ENCODE results near the gene RBM4B.

RBM4B gene

DNA sequence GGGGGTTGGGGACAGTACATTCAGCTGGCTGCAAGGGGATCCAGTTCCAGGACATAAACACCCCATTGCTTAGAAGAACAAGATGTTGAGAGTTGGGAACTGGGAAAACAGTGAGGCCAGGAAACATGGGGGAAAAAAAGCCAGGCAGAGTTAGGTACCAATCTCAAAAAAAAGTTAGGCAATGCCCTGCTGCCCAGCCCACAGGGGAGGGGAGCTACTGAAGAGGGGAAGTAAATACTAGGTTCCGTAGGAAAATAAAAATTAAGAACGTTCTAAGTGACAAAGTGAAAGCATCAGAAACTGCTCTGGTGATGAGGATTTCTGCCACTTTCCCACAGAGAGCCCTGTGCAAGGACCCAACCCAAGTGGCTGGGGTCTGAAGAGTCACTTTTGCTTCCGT, 39.3 kb upstream of the RBM4B start:
- TF ChIP-seq, protein P1, sequence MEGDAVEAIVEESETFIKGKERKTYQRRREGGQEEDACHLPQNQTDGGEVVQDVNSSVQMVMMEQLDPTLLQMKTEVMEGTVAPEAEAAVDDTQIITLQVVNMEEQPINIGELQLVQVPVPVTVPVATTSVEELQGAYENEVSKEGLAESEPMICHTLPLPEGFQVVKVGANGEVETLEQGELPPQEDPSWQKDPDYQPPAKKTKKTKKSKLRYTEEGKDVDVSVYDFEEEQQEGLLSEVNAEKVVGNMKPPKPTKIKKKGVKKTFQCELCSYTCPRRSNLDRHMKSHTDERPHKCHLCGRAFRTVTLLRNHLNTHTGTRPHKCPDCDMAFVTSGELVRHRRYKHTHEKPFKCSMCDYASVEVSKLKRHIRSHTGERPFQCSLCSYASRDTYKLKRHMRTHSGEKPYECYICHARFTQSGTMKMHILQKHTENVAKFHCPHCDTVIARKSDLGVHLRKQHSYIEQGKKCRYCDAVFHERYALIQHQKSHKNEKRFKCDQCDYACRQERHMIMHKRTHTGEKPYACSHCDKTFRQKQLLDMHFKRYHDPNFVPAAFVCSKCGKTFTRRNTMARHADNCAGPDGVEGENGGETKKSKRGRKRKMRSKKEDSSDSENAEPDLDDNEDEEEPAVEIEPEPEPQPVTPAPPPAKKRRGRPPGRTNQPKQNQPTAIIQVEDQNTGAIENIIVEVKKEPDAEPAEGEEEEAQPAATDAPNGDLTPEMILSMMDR (IDR thresholded peaks at IDR 0.05; ENCODE audit: low read depth, low read length) = no peak
- no peak for DNase-seq (ENCODE audit: low read depth, low spot score)
- H3K4me3 ChIP-seq (ENCODE audit: low read depth, low read length) = no peak overlapping the region
- in situ Hi-C loops (cut with HindIII; ENCODE audit: low sequenced_read_pairs) = no loop called here

DNA sequence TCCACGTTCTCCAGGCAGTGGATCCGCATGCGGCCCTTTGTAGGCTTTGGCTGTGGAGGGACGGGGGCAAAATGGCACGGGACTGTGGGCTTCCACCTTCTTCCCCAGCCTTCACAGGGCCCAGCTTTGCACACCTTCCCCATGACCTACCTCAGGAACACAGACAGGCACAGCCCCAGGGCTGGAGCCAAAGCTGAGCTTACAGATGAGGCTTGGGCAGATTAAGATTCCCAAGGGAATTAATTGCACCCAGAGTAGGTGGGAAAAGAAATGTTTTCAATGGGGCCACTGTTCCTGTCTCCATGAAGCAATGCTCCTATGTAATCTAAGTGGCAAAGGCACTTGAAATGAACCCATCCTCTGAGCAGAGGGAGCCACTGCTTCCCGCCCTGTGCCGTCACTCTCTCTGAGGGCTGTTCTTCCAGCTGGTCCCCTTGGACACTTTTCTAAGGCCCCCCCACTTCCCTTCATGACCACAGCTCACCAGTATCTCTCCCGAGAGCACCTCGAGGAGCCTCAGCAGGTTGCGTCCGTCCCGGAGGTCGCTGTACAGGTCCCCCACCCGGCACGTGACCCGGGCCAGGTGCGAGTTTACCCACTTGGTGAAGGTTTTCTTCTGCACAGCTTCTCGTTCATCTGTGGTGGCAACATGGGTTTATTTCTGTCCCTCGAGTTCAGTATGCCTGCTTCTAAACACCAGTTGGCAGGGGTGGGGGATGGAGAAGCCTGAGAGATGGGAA, 37.8 kb upstream of the RBM4B start:
- H3K4me3 ChIP-seq (ENCODE audit: low read depth, low read length) = no peak overlapping the region
- in situ Hi-C loops (cut with HindIII; ENCODE audit: low sequenced_read_pairs) = no loop called here
- TF ChIP-seq, protein P1 (IDR thresholded peaks at IDR 0.05; ENCODE audit: low read depth, low read length) = no peak
- DNase-seq (ENCODE audit: low read depth, low spot score) = no peak

DNA sequence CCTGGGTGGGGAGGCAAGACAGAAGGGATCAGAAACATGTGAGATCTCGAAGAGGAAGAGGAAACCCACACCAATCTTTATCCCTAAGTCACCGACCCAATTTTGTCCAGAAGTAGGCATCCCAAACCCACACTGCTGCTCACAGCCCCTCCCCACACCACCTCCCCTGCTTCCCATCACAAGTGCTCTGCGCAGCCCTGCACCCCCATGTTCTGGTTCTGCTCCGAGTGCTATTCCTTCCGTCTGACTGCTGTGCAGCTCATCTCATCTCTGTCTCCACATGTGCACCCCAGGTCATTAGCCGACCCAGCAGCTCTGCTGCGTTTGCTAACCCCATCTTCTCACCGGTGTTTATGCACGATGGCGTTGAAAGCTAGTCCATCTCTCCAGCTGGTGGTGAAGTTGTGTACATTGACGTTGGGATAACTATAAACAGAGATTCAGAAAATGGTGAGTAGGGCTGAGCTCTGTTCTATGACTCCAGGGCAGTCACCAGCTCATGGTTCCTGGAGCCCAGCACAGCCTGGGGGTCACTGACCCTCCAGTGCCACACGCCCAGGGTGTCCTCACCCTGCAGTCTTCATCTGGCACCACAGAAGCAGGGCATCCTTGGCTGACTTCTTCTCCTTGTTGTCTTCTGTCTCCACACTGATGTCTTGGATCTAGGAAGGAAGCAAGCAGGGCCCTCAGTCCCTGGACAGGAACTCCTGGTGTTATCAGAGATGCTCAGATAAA, 36.2 kb upstream of the RBM4B start:
- no peak overlapping the region for H3K4me3 ChIP-seq (ENCODE audit: low read depth, low read length)
- in situ Hi-C loops (cut with HindIII; ENCODE audit: low sequenced_read_pairs) = no loop called here
- TF ChIP-seq, protein P1 (IDR thresholded peaks at IDR 0.05; ENCODE audit: low read depth, low read length) = no peak
- no peak for DNase-seq (ENCODE audit: low read depth, low spot score)

DNA sequence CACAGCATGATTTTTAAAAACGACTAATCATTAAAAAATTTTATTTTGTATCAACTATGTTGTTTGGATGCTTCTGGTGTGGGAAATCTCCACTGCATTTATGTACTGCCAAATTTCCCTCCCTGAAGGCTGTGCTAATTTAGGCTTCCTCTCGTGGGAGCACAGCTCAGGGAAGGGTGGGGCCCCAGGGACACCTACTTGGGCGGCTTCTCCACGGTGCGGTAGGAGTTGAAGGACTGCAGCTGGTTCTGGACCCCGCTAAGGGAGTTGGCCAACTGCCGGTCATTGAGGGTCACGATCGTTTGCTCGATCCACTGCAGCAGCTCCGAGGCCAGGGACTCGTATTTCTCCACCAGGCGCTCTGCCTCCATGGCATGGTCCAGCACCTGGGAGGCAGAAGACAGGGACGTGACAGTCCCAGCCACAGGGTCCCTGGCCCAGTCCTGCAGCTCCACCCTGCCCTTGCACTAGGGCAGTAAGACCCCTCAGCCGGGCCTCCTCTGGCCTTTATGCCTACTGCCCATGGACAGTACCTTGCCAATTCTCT, 32.8 kb upstream of the RBM4B start:
- TF ChIP-seq, protein P1 (IDR thresholded peaks at IDR 0.05; ENCODE audit: low read depth, low read length) = no peak
- H3K4me3 ChIP-seq (ENCODE audit: low read depth, low read length) = no peak overlapping the region
- in situ Hi-C loops (cut with HindIII; ENCODE audit: low sequenced_read_pairs) = no loop called here
- DNase-seq (ENCODE audit: low read depth, low spot score) = no peak

DNA sequence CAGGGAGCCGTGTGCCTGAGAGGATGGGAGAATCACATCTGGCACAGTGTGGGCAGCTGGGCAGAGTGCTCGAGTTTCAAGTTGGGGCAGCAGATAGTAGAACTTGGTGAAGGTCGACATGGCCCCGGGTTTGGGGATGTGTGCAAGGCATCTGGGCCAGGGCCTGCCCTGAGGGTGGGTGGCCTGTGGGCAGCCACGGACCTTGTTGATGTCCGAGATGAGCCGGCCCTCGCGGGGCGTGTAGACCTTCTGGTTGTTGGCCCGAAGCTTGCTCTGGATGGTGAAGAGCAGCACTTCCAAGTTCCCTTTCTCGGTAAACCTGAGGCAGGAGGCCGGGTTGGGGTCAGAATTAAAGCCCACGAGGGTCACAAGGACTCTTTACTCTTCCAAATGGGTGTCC, 31.0 kb upstream of the RBM4B start:
- no peak for DNase-seq (ENCODE audit: low read depth, low spot score)
- TF ChIP-seq, protein P1 (IDR thresholded peaks at IDR 0.05; ENCODE audit: low read depth, low read length) = no peak
- H3K4me3 ChIP-seq (ENCODE audit: low read depth, low read length) = no peak overlapping the region
- in situ Hi-C loops (cut with HindIII; ENCODE audit: low sequenced_read_pairs) = no loop called here

DNA sequence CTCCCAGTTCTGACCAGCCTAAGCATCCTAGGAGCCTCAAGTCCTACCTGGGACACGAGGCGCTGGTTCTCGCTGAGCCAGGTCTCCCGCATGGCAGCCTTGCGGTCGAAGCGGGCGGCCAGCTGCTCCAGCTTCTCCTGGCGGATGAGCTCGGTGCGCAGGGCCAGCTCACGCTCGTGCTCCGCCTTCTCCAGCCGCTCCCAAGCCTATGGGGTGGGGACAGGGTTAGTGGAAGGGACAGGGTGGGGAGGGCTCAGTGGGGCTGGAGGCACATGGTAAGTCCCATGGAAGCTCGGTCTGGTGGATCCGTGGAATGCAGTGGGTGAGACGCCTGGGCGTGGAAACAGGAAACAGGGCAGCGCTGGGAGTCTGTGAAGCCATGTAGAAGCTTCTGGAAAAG, 30.4 kb upstream of the RBM4B start:
- TF ChIP-seq, protein P1 (IDR thresholded peaks at IDR 0.05; ENCODE audit: low read depth, low read length) = no peak
- DNase-seq (ENCODE audit: low read depth, low spot score) = no peak
- no peak overlapping the region for H3K4me3 ChIP-seq (ENCODE audit: low read depth, low read length)
- in situ Hi-C loops (cut with HindIII; ENCODE audit: low sequenced_read_pairs) = no loop called here
